Right forelimb (tissue), 1 donor: ENCODE results near the gene GNPTG.

ENCODE experiments used
- DNase-seq: peaks from one replicate; pipeline ENCODE4 v3.0.0-alpha.2; 2018

The GNPTG gene

GRCh38 chr16:1401061-1401757 lies 49.5 kb downstream of the GNPTG start:
- no peak for DNase-seq

GRCh38 chr16:1401758-1402154 lies 50.0 kb downstream of the GNPTG start:
- no peak for DNase-seq

- DNase-seq: no peak
Measured at GRCh38 chr16:1403036-1403435, 51.3 kb downstream of the GNPTG start.

- DNase-seq: no peak
Measured at GRCh38 chr16:1403733-1404132, 52.0 kb downstream of the GNPTG start.

GRCh38 chr16:1407753-1408152 lies 56.0 kb downstream of the GNPTG start:
- no peak for DNase-seq

GRCh38 chr16:1408171-1408837 lies 56.6 kb downstream of the GNPTG start:
- DNase-seq: peak; percentile 95

GRCh38 chr16:1412847-1413246 lies 61.1 kb downstream of the GNPTG start:
- DNase-seq: no peak
